ENCODE measurements around the gene LXN.

- TF ChIP-seq POLR2AphosphoS5 (IDR thresholded peaks at IDR 0.05; ENCODE audit: low read depth, low read length) (no peak), PAX5 (IDR thresholded peaks at IDR 0.05; ENCODE audit: insufficient read depth, low read length, severe bottlenecking) (no peak), POLR2A (IDR thresholded peaks at IDR 0.05; ENCODE audit: low read depth, low read length) (no peak)
Observed at GRCh38 chr3:158668506-158668905, 3.9 kb downstream of the LXN start.
